ENCODE data around the gene LRRD1. TPM values are rescaled to one million over a fixed set of nuclear protein-coding genes. Genes with fewer than 3 reads are reported as not detected.

LRRD1 gene
- total RNA-seq, 1 experiment from 2014 or later, result 0.12 TPM

GRCh38 chr7:92141161-92141560 is 37.8 kb downstream of the LRRD1 start:
- DNase-seq (ENCODE audit: low spot score), result no peak

GRCh38 chr7:92137557-92137956 is 41.4 kb downstream of the LRRD1 start:
- DNase-seq (ENCODE audit: low spot score), result peak; percentile 19

GRCh38 chr7:92135052-92135889 is 43.7 kb downstream of the LRRD1 start:
- no peak for DNase-seq (ENCODE audit: low spot score)

GRCh38 chr7:92134271-92135051 is 44.5 kb downstream of the LRRD1 start, which contains the start of gene CYP51A1:
CYP51A1 (minus strand) TSS chr7:92134477; CDS start chr7:92134364, 113 bp downstream.
- peak; percentile 91 for DNase-seq (ENCODE audit: low spot score)

- peak; percentile 49 for DNase-seq (ENCODE audit: low spot score)
These were observed 45.1 kb downstream of the LRRD1 start for GRCh38 chr7:92133737-92134270.

GRCh38 chr7:92133133-92133736 is 45.7 kb downstream of the LRRD1 start:
- no peak for DNase-seq (ENCODE audit: low spot score)

GRCh38 chr7:92131764-92132330 is 47.1 kb downstream of the LRRD1 start:
- DNase-seq (ENCODE audit: low spot score), result no peak

GRCh38 chr7:92131093-92131492 is 47.8 kb downstream of the LRRD1 start:
- no peak for DNase-seq (ENCODE audit: low spot score)

GRCh38 chr7:92121681-92122080 is 57.3 kb downstream of the LRRD1 start:
- no peak for DNase-seq (ENCODE audit: low spot score)

- DNase-seq (ENCODE audit: low spot score), result no peak
These were observed 59.7 kb downstream of the LRRD1 start for GRCh38 chr7:92119213-92119759.

- DNase-seq (ENCODE audit: low spot score), result no peak
These were observed 62.0 kb downstream of the LRRD1 start for GRCh38 chr7:92116949-92117348.

GRCh38 chr7:92115821-92116220 is 63.1 kb downstream of the LRRD1 start:
- no peak for DNase-seq (ENCODE audit: low spot score)

- DNase-seq (ENCODE audit: low spot score), result no peak
These were observed 68.1 kb downstream of the LRRD1 start for GRCh38 chr7:92110857-92111256.

- DNase-seq (ENCODE audit: low spot score), result no peak
These were observed 70.1 kb downstream of the LRRD1 start for GRCh38 chr7:92108821-92109220.

GRCh38 chr7:92102862-92103261 is 76.1 kb downstream of the LRRD1 start:
- peak; percentile 29 for DNase-seq (ENCODE audit: low spot score)

- no peak for DNase-seq (ENCODE audit: low spot score)
These were observed 78.4 kb downstream of the LRRD1 start for GRCh38 chr7:92100534-92100933.

GRCh38 chr7:92095380-92095779 is 83.6 kb downstream of the LRRD1 start:
- DNase-seq (ENCODE audit: low spot score), result no peak
